HG03135 (cell line): ENCODE results near the gene LRCH1.
A peak's percentile ranks its signal among the peaks of the same experiment; 100 is the strongest.

Experiments used
- ATAC-seq: cut with Tn5 transposase; IDR thresholded peaks from one replicate; pipeline ENCODE4 v1.9.1; 2021; ENCODE audit warnings: mild to moderate bottlenecking, moderate library complexity; ENCODE audit not compliant: unreplicated experiment

LRCH1 gene

GRCh38 chr13:46587807-46588418, 34.9 kb downstream of the LRCH1 start:
- peak; percentile 59 for ATAC-seq

DNA sequence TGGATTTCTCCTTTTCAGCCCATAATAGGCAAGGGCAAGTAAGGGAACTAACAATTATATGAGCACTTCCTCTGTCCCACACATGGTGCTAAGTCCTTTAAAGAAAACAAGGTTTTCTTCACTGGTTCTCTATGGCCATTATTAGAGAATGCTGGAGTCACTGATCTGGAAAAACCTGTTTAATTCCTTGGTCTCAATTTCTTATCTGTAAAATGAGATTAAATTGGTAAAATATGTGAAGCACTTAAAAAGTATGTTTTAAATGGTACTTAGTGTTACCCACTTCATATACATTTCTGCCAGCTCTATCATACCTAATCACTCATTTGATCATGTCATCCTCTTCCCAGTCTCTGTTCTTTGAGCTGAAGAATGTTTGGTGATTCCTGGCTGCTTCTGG, 39.4 kb downstream of the LRCH1 start:
- no peak for ATAC-seq

DNA sequence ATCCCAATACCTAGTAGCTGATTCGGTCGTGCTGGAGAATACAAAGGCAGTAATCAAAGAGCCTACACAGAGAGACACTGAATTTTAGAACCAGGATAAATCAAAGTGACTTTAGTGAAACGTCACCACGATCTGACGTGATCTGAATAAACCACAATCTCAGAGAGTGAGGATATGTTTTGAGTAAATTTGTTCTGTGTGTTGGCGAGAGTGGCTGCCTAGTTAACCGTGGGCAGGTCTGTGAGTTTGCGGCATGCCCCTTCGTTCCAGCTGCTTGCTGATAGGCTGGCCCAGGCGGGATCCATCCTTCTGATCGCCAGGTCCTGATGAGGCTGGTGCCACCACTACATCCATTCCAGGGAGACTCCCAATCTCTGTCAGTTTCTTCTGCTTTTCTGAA, 40.4 kb downstream of the LRCH1 start:
- ATAC-seq: peak; percentile 34

- ATAC-seq: no peak
These were observed 41.6 kb downstream of the LRCH1 start for GRCh38 chr13:46594374-46595078.

GRCh38 chr13:46595136-46595884, 42.3 kb downstream of the LRCH1 start:
- no peak for ATAC-seq

DNA sequence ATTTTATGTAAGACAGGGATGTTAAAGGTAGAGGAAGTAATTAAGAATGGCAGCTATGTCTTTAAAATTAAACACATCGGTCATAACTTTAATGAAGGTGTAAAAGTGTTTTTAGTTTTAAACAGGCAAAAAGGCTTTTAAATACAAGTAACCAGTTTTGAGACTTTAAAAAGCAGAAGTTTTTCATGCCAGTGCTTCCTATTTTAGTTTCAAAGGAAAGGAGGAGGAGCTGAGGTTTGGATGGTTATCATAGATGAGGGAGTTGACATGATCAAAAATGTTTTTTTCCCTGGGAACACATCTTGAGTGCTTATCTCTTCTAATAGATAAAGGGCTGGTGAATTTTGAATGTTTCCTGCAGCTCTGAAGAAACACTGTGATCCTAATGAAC, 42.9 kb downstream of the LRCH1 start:
- no peak for ATAC-seq

DNA sequence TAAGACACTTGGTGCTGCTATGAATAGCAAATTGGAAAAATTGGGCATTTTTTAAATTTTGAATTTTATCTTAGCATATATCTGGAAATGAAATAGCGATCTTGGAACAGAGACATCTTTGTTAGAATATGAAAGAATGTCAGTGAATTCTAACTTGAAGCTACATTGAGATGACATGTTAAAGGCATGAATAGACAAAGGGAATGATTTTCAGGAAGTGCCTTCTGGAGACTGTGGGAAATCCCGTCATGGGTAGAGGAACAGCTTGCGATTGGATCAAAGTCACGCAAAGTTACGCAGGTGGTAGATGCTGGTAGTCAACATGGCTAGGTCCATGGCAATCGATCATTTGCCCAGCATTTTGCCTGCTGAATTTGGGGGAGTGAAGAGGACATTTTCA, 43.5 kb downstream of the LRCH1 start:
- no peak for ATAC-seq

DNA sequence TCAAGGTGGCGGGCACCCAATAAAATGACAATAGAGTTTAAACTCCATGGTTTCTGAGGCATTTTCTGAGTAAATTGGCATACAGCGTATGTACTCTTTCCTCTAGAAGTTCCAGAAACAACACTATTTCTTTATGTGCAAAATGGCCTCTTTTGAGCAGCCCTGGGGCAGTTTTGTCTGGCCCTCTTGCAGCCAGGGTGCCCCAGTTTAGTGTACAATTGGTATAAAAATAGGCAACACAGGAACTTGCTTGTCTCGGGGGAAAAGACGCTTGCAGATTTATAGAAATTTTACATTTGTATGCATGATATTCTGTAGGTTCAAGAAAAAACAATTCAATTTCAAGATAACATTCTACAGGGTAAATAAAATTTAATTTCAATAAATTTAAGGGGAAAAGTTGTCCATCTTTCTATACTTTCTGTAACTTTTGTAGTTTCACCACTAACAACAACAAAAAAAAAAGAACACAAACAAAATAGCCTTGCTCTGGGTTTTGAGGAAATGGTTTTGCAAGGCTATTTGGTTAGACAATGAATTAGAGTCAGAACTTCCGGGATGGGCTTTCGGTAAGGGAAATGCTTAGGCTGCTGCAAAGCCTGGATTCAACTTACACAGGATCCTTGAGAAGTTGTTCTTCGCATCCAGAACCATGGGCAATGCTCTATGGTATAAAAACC, 45.3 kb downstream of the LRCH1 start:
- no peak for ATAC-seq

DNA sequence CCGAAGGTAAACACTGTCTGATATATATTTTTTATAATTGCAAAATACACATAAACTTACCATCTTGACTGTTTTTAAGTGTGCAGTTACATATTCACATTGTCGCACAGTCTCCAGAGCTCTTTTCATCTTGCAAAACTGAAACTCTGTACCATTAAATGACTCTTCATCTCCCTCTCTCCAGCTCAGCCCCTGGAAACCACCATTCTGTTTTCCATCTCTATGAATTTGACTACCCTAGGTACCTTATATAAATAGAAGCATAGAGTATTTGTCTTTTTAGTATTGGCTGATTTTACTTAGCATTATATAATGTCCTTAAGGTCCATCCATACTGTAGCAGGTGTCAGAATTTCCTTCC, 45.8 kb downstream of the LRCH1 start:
- no peak for ATAC-seq

DNA sequence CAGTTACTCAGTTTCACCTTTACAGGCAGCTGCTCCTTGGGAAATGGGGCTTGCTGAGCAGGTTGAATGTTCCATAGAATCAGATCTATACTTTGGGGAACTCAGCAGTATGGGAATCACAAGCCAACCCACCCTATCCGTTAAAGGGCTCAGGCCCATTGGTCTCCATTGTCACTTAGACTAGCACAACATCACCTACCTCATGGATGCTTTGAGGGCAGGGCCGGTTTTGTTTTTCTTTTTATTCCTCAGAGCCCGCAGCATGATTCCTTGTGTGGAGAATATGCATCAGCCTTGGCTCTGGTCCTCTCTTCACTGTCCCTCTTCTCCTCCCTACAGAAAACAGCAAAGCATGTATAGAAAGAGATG, 48.0 kb downstream of the LRCH1 start:
- no peak for ATAC-seq

DNA sequence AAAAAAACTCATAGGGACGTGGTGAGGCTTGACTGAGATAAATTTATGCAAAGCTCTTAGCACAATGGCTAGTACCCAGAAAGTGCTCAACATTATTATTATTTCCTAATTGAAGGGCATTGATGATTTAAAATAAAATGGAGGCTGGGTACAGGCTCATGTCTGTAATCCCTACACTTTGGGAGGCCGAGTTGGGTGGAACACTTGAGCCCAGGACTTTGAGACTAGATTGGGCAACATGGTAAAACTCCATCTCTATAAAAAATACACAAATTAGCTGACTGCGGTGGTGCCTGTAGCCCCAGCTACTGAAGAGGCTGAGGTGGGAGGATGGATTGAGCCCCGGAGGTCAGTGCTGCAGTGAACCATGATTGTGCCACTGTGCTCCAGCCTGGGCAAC, 49.6 kb downstream of the LRCH1 start:
- no peak for ATAC-seq

- ATAC-seq: no peak
These were observed 50.2 kb downstream of the LRCH1 start for GRCh38 chr13:46603165-46603603.

GRCh38 chr13:46604226-46604990, 51.4 kb downstream of the LRCH1 start:
- ATAC-seq: no peak

GRCh38 chr13:46605076-46605824, 52.3 kb downstream of the LRCH1 start:
- ATAC-seq: no peak

DNA sequence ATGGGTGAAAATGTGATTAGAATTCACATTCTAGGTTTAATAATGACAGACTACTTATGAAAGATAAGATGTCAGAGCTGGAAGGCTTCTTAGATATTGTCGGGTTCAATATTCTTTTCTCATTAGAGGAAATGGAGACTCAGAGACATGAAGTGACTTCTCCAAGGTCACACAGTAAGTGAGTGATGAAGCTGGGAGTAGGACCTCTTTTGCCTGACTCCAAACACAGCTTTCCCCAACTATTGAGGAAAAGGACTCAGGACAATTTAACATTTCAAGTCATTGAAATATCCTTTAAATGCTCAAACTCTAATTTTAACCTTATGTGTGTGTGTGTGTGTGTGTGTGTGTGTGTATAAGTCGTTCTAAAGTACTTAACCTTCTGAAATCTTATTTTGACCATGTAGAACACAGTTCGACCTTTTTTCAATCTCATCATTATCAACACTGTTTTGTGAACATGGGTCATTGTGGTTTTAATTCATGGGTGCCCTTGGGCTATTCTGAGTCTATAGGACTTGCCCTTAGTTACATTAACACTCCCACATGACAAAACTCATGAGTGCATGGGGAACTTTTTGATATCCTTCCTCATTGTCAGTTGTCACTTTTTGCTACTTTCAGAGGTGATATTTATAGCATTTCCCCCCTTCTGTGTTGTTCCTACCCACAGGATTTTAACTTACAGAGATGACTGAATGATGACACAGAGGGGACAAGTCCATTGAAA, 53.0 kb downstream of the LRCH1 start:
- no peak for ATAC-seq

- ATAC-seq: no peak
These were observed 54.0 kb downstream of the LRCH1 start for GRCh38 chr13:46606970-46607369.

DNA sequence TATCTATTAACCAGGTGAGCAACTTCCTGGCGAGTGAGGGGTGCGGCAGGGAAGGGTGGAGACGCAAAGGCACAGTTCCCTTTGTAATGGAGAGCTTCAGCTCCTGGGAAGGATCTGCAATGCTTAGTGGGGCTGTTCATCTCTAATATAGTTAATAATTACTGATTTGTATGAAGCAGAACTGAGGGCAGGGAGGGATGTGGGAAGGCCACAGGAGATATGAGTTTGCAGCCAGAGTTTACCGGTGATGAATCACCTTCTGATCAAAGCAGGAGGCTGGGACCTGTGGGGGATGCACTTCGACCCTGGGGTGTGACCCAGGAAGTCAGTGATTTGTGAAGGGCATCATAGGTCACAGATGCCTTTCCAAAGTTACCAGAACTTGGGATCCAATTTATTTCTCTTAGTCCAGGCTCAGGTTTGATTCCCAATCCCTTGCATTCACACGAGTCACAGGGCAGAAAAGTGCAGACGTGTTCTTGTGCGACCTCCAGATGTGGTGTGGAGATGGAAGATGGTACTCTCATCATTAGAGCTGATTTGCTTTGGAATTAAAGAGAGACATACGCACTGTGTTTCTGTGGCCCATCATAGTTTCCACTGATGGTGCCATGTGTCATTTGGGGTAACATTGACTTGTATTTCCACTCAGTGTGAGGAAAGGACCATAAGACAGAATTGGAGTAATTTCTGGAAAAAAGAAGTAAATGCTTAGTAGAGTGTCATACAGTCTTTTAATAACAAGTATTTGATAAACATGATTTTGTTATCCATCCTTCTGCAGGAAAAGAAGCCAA, 55.0 kb downstream of the LRCH1 start:
- ATAC-seq: no peak

GRCh38 chr13:46609052-46609451, 56.1 kb downstream of the LRCH1 start:
- ATAC-seq: no peak

GRCh38 chr13:46609726-46610125, 56.8 kb downstream of the LRCH1 start:
- no peak for ATAC-seq
